Mucosa of descending colon (tissue), 3 donors: Measurements from ENCODE around the gene APOM. TPM values are rescaled to one million over a fixed set of nuclear protein-coding genes. Genes with fewer than 3 reads are reported as not detected.

Experiments
- ATAC-seq: fragments of 200-7000 bp; cut with Tn5 transposase; one replicate; pipeline ENCODE4 v1.9.1; 2020; ENCODE audit warnings: mild to moderate bottlenecking, moderate library complexity
- DNase-seq, 3 donors: peaks; one replicate each; pipeline ENCODE4 v3.0.0-alpha.2; 2020
- H3K36me3 ChIP-seq: fragments of 200-600 bp; one replicate; pipeline ENCODE4 v1.8.0; 2021; ENCODE audit warnings: low read depth, mild to moderate bottlenecking
- H3K4me1 ChIP-seq: fragments of 200-600 bp; one replicate; pipeline ENCODE4 v1.8.0; 2021; ENCODE audit warnings: low read depth, mild to moderate bottlenecking
- H3K4me3 ChIP-seq: fragments of 200-600 bp; one replicate; pipeline ENCODE4 v1.8.0; 2021; ENCODE audit warnings: mild to moderate bottlenecking
- H3K9me3 ChIP-seq: fragments of 200-600 bp; one replicate; pipeline ENCODE4 v1.8.0; 2021; ENCODE audit warnings: mild to moderate bottlenecking
- intact Hi-C, 2 donors: fragments of 100-400 bp; cut with DNase I in 1 of 2; cut with micrococcal nuclease in 1 of 2; formaldehyde crosslinking; loops; one replicate each; pipeline versions ENCODE4 v1.11.0 to v1.11.1; 2022; cut with DNase I, micrococcal nuclease
- microRNA-seq: library from miRNA; unstranded; fragments of <30 nt; microRNA quantifications from one replicate; pipeline ENCODE4, GENCODE V29; 2019
- total RNA-seq, 3 donors: library from RNA; stranded (reverse); fragmentation: NEBNext Ultra II Directional in 2 of 3; extraction: Animal tissue kit (Norgen Biotek cat#: 25700) in 2 of 3; gene quantifications; one replicate each; pipeline versions ENCODE4 v1.2.1 to v1.2.4, GENCODE V29; 2021 to 2023
- TF ChIP-seq, protein P1 (sequence below): fragments of 200-600 bp; IDR thresholded peaks from one replicate; pipeline ENCODE4 v1.8.0; 2022; ENCODE audit warnings: antibody characterized with exemption, mild to moderate bottlenecking
- donor health status: DM: no; HTN: no; CAD: no; lungs with moderate emphysema.
- donor health status: DM: no; HTN: no; CAD: no.
- donor health status: DM: no; HTN: yes; CAD: no.

Gene APOM
- total RNA-seq, 3 donors from 2014 or later, result 2.2 to 2.7 (median 2.4) TPM

DNA sequence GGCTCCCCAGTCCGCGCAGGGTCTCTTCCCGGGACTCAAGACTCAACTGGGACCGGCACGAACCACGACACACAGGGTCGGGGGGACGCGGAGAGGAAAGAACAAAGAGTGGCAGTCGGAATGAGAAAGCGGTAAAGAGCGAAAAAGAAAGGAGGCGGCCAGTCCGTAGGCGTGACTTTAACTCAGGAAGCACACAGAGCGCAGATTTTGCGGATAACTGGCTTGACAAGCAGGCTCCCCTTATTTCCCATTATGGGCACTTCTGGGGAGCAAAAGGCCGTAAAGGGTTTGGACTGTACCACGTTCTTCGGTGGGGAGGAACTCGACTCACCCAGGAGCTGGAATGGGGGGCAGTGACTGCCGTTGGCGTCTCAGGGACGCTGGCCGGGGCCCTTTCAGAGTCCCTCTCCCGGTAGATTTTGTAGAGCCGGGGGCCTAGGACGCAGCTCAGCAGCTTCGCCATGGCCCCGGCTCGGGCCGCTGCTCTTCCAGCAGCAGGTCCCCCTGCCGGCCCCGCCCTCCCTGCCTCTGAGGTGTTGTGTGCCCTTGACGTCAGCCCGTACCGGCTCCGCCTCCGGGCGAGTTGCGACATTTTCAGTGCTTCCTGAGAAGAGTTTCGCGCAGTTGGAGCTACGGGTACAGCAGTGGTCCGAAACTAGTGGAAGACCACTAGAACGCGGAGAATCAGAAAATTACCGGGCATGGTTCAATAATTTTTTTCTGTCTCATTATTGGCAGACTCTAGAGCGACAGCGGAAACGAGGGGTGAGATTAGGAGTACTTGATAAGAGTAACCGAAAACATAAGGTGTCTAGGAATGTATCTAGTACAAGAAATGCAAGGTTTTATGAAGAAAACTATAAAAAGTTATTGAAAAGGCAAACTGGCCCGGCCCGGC is 47.4 kb downstream of the APOM start, which contains the start of gene ABHD16A:
Gene ABHD16A, minus strand, starts transcription at position 506 of the 898 bp plus-strand sequence. Its CDS starts 43 bp downstream, at position 463.
- peak; percentile 98 for ATAC-seq
- peaks cover 20% of the 10 kb centered on the region for H3K4me1 ChIP-seq
- no peaks in the 10 kb centered on the region for H3K9me3 ChIP-seq
- intact Hi-C loops, result no loop called here
- H3K36me3 ChIP-seq, result no peaks in the 10 kb centered on the region
- H3K4me3 ChIP-seq, result peak within 1 kb of the TSS; percentile 87
- peak; percentile 98 to 100 (median 99) for DNase-seq
- TF ChIP-seq, protein P1, sequence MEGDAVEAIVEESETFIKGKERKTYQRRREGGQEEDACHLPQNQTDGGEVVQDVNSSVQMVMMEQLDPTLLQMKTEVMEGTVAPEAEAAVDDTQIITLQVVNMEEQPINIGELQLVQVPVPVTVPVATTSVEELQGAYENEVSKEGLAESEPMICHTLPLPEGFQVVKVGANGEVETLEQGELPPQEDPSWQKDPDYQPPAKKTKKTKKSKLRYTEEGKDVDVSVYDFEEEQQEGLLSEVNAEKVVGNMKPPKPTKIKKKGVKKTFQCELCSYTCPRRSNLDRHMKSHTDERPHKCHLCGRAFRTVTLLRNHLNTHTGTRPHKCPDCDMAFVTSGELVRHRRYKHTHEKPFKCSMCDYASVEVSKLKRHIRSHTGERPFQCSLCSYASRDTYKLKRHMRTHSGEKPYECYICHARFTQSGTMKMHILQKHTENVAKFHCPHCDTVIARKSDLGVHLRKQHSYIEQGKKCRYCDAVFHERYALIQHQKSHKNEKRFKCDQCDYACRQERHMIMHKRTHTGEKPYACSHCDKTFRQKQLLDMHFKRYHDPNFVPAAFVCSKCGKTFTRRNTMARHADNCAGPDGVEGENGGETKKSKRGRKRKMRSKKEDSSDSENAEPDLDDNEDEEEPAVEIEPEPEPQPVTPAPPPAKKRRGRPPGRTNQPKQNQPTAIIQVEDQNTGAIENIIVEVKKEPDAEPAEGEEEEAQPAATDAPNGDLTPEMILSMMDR, result no peak

DNA sequence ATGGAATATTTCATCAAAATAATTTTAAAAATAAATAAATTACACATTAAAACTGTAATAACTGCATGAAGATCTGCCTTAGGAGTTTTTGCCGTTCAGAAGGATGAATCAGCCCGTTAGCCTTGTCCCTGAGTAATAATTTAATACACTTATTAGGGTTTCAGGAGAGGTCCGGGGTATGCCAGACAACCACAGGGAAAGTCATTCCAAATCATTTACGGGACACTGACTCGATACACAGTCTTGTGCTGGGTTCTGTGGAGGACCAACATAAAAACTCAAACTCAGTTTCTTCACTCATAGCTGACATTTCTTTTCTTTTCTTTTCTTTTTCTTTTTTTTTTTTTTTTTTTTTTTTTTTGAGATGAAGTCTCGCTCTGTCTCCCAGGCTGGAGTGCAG is 50.2 kb downstream of the APOM start:
- intact Hi-C loops, result no loop called here
- DNase-seq (no peak), ATAC-seq (no peak)
- H3K36me3 ChIP-seq, result no peaks in the 10 kb centered on the region
- H3K4me3 ChIP-seq, result no peak overlapping the region
- H3K4me1 ChIP-seq, result peaks cover 20% of the 10 kb centered on the region
- H3K9me3 ChIP-seq, result no peaks in the 10 kb centered on the region
- TF ChIP-seq, protein P1, result no peak

DNA sequence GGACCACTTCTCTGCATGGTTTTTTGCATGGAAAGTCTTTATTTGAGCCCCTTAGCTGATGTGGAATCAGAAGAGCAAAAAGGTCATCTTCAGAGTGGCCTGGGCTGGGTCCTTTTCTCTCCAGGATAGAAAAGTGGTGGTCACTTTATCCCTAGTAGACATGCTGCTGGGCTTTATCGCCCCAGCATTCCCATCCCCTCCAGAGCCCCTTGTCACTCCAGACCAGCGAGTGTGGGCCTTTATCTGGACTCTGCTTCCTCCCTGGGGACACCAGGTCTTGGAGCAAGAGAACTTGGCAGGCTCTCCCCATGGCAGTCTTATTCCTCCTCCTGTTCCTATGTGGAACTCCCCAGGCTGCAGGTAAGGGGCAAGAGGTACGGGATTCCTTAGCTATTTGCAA is 50.9 kb downstream of the APOM start, which contains the start of gene LY6G6F:
Gene LY6G6F, plus strand, starts transcription at position 268 of the 400 bp plus-strand sequence. Its CDS starts 41 bp downstream, at position 309.
- Histone ChIP-seq H3K36me3 (no peaks in the 10 kb centered on the region), H3K9me3 (no peaks in the 10 kb centered on the region), H3K4me3 (no peak within 1 kb of the TSS), H3K4me1 (peaks cover 17% of the 10 kb centered on the region)
- no peak for ATAC-seq
- intact Hi-C loops, result no loop called here
- TF ChIP-seq, protein P1, result no peak
- DNase-seq, result no peak

DNA sequence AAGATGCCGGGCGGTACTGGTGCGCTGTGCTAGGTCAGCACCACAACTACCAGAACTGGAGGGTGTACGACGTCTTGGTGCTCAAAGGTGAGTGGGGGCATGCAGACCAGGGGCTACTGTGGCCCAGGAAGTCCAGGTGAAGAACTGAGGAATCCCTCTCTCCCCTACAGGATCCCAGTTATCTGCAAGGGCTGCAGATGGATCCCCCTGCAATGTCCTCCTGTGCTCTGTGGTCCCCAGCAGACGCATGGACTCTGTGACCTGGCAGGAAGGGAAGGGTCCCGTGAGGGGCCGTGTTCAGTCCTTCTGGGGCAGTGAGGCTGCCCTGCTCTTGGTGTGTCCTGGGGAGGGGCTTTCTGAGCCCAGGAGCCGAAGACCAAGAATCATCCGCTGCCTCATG is 52.0 kb downstream of the APOM start:
- ATAC-seq (no peak), DNase-seq (no peak)
- Histone ChIP-seq H3K9me3 (no peaks in the 10 kb centered on the region), H3K4me3 (no peak overlapping the region), H3K4me1 (peaks cover 12% of the 10 kb centered on the region), H3K36me3 (no peaks in the 10 kb centered on the region)
- intact Hi-C loops, result no loop called here
- TF ChIP-seq, protein P1, result no peak

Small RNAs within 50 kb of the gene (microRNA-seq; reads per million reads assigned to microRNA genes)
- 0.70 reads per million for gene MIR4646
- gene MIR6832, result not detected

Other genes with a start within 250 kb of the APOM start
- gene MICB, start 157.7 kb upstream of the APOM start, total RNA-seq, result 1 to 10 TPM; 1.3 to 4.1 (median 2.9) TPM
- not detected for gene MCCD1, start 126.9 kb upstream of the APOM start, total RNA-seq
- gene DDX39B, start 113.9 kb upstream of the APOM start, total RNA-seq, result 100 to 1,000 TPM; 239 to 309 (median 295) TPM
- 1 to 10 TPM in 2 of 3 donors, under 1 TPM in 1; 0.55 to 4.5 (median 1.2) TPM for gene ATP6V1G2, start 109.3 kb upstream of the APOM start, total RNA-seq
- 10 to 100 TPM; 15.8 to 27.8 (median 18.3) TPM for gene NFKBIL1, start 108.3 kb upstream of the APOM start, total RNA-seq
- under 1 TPM in 2 of 3 donors, not detected in 1; 0.20 to 0.22 TPM for gene LTA, start 83.6 kb upstream of the APOM start, total RNA-seq
- gene TNF, start 80.3 kb upstream of the APOM start, total RNA-seq, result 1 to 10 TPM in 2 of 3 donors, under 1 TPM in 1; 0.41 to 1.7 (median 1.1) TPM
- gene LTB, start 73.5 kb upstream of the APOM start, total RNA-seq, result 1 to 10 TPM; 2.1 to 3.4 (median 2.2) TPM
- gene LST1, start 69.6 kb upstream of the APOM start, total RNA-seq, result 10 to 100 TPM in 1 of 3 donors, 1 to 10 TPM in 2; 3.9 to 11.3 (median 6.6) TPM
- gene NCR3, start 62.9 kb upstream of the APOM start, total RNA-seq, result under 1 TPM in 1 of 3 donors, not detected in 2; 0.46 TPM
- gene AIF1, start 40.7 kb upstream of the APOM start, total RNA-seq, result 10 to 100 TPM in 2 of 3 donors, 1 to 10 TPM in 1; 6.1 to 28.4 (median 17.3) TPM
- 100 to 1,000 TPM; 109 to 151 (median 120) TPM for gene PRRC2A, start 35.2 kb upstream of the APOM start, total RNA-seq
- gene BAG6, start 3.2 kb upstream of the APOM start, total RNA-seq, result 100 to 1,000 TPM; 282 to 298 (median 293) TPM
- 10 to 100 TPM; 28.5 to 33.0 (median 32.3) TPM for gene C6orf47, start 4.9 kb downstream of the APOM start, total RNA-seq
- gene GPANK1, start 9.1 kb downstream of the APOM start, total RNA-seq, result 10 to 100 TPM; 13.4 to 17.7 (median 17.4) TPM
- 100 to 1,000 TPM; 125 to 147 (median 134) TPM for gene CSNK2B, start 10.2 kb downstream of the APOM start, total RNA-seq
- gene LY6G5B, start 14.1 kb downstream of the APOM start, total RNA-seq, result 10 to 100 TPM; 13.1 to 17.2 (median 15.5) TPM
- gene LY6G5C, start 25.2 kb downstream of the APOM start, total RNA-seq, result 1 to 10 TPM; 1.7 to 4.2 (median 2.1) TPM
- gene ABHD16A, start 47.4 kb downstream of the APOM start, total RNA-seq, result 10 to 100 TPM; 55.3 to 69.4 (median 68.4) TPM
- not detected for gene LY6G6F, start 51.0 kb downstream of the APOM start, total RNA-seq
- gene LY6G6D, start 59.5 kb downstream of the APOM start, total RNA-seq, result 1 to 10 TPM in 1 of 3 donors, under 1 TPM in 1, not detected in 1; 0.90 to 6.1 TPM
- gene LY6G6C, start 65.9 kb downstream of the APOM start, total RNA-seq, result under 1 TPM in 1 of 3 donors, not detected in 2; 0.32 TPM
- 1 to 10 TPM in 1 of 3 donors, under 1 TPM in 2; 0.48 to 1.4 (median 0.57) TPM for gene MPIG6B, start 67.5 kb downstream of the APOM start, total RNA-seq
- gene DDAH2, start 73.4 kb downstream of the APOM start, total RNA-seq, result 100 to 1,000 TPM in 1 of 3 donors, 10 to 100 TPM in 2; 56.1 to 152 (median 99.5) TPM
- gene CLIC1, start 80.6 kb downstream of the APOM start, total RNA-seq, result 100 to 1,000 TPM; 269 to 555 (median 441) TPM
- gene MSH5, start 84.1 kb downstream of the APOM start, total RNA-seq, result 10 to 100 TPM; 14.1 to 29.9 (median 29.7) TPM
- gene SAPCD1, start 106.8 kb downstream of the APOM start, total RNA-seq, result 1 to 10 TPM; 2.5 to 9.6 (median 4.3) TPM
- 1 to 10 TPM; 5.9 to 8.2 (median 6.9) TPM for gene VWA7, start 121.4 kb downstream of the APOM start, total RNA-seq
- gene VARS1, start 139.9 kb downstream of the APOM start, total RNA-seq, result 10 to 100 TPM; 41.7 to 65.8 (median 45.0) TPM
- gene LSM2, start 151.1 kb downstream of the APOM start, total RNA-seq, result 10 to 100 TPM; 21.7 to 35.5 (median 33.8) TPM
- 1 to 10 TPM; 1.2 to 3.4 (median 1.3) TPM for gene HSPA1L, start 159.4 kb downstream of the APOM start, total RNA-seq
- 100 to 1,000 TPM in 2 of 3 donors, 10 to 100 TPM in 1; 73.6 to 274 (median 107) TPM for gene HSPA1A, start 159.6 kb downstream of the APOM start, total RNA-seq
- 100 to 1,000 TPM; 172 to 254 (median 200) TPM for gene HSPA1B, start 171.8 kb downstream of the APOM start, total RNA-seq
- 10 to 100 TPM; 44.0 to 65.7 (median 45.0) TPM for gene NEU1, start 206.9 kb downstream of the APOM start, total RNA-seq
- 100 to 1,000 TPM; 332 to 795 (median 740) TPM for gene SLC44A4, start 223.1 kb downstream of the APOM start, total RNA-seq
- 10 to 100 TPM; 29.6 to 50.1 (median 36.4) TPM for gene EHMT2, start 241.8 kb downstream of the APOM start, total RNA-seq
- 1 to 10 TPM; 2.3 to 6.2 (median 3.4) TPM for gene ZBTB12, start 246.2 kb downstream of the APOM start, total RNA-seq